Measurements from ENCODE around the gene NOTCH2. TPM values are rescaled to one million over a fixed set of nuclear protein-coding genes. Genes with fewer than 3 reads are reported as not detected.

Gene NOTCH2
- total and polyA plus RNA-seq, 9 of the 15 experiments (the other 6 are each of a cell fraction or from before 2014, with no cell fraction given) = 0.04 to 1.2 (median 0.28) TPM; not detected in 1

GRCh38 chr1:119964673-119965363 is 104.6 kb downstream of the NOTCH2 start (continued):
- TF ChIP-seq CBX1 (IDR thresholded peaks at IDR 0.05; ENCODE audit: low read depth) (no peak), SRF (CRISPR knock-in tag; IDR thresholded peaks at IDR 0.05) (no peak), ATF1 (CRISPR knock-in tag; IDR thresholded peaks at IDR 0.05) (no peak), ATF1 (tag; IDR thresholded peaks at IDR 0.05) (no peak), MITF (IDR thresholded peaks at IDR 0.05) (no peak), MEIS2 (IDR thresholded peaks at IDR 0.05; ENCODE audit: partially characterized antibody) (no peak), DACH1 (IDR thresholded peaks at IDR 0.05; ENCODE audit: partially characterized antibody) (no peak)

- no TSS peak for BruUV-seq (replicated peaks)
- TF ChIP-seq CEBPB (tag; IDR thresholded peaks at IDR 0.05) = no peak
- H4K20me1 ChIP-seq (replicated peaks; ENCODE audit: control insufficient read depth, insufficient read depth, low read length) = no peaks in the 10 kb centered on the region; the same call in 1 of the 2 replicates
- peaks cover 0 to 5% of the 10 kb centered on the region in 2 experiments; a peak in 2 of 5 replicates for H3K27me3 ChIP-seq (ENCODE audit: control insufficient read depth in 2 of 2, insufficient read depth in 2 of 2, low read length in 2 of 2)
- intact Hi-C loops (cut with micrococcal nuclease) (no loop called here), in situ Hi-C loops (cut with MboI) (loop anchor here (25.0 kb wide), 1 partner anchor 175 kb away; no protein-coding TSS in a partner anchor)
- H3K27ac ChIP-seq (ENCODE audit: extremely low read depth, low read depth, low read length) = no peak overlapping the region
- no peaks in the 10 kb centered on the region for H3K4me1 ChIP-seq (replicated peaks in 1 of 2; ENCODE audit: control insufficient read depth in 2 of 2, insufficient read depth in 2 of 2, low read length in 2 of 2)
- no peaks in the 10 kb centered on the region for H3K9me1 ChIP-seq (ENCODE audit: control insufficient read depth, insufficient read depth, low read length)
- H3K9me3 ChIP-seq (replicated peaks; ENCODE audit: control insufficient read depth, insufficient read depth, low read depth, low read length) = no peaks in the 10 kb centered on the region
- ChIA-PET CTCF (ENCODE audit: low intra/inter-chr PET ratio) (no interaction called here), POLR2A (no interaction called here)
- ATAC-seq = no peak
- no peaks in the 10 kb centered on the region for H3K79me2 ChIP-seq (ENCODE audit: control insufficient read depth, insufficient read depth, low read length)
- H3K36me3 ChIP-seq (ENCODE audit: control insufficient read depth, insufficient read depth, low read length) = no peaks in the 10 kb centered on the region
- 0% methylated on average over 5 of the region's 5 CpGs for WGBS (ENCODE audit: insufficient coverage, low coverage, missing lambda C conversion rate)
- no peak for FAIRE-seq
- no peak overlapping the region for H3K9ac ChIP-seq (ENCODE audit: insufficient read depth in 1 of 2, low read depth in 2 of 2, low read length in 2 of 2)
- DNase-seq (ENCODE audit: extremely low read depth in 1 of 4, low spot score in 3 of 4) = no peak
- H2AFZ ChIP-seq (ENCODE audit: low read depth, low read length) = no peak overlapping the region
- H3K4me3 ChIP-seq = no peak overlapping the region
- H3K4me2 ChIP-seq (ENCODE audit: insufficient read depth, low read length) = no peak overlapping the region
These were observed 107.0 kb downstream of the NOTCH2 start for GRCh38 chr1:119962296-119962968.

All from K562 (cell line).